ENCODE results near the gene FILIP1L. TPM values are rescaled to one million over a fixed set of nuclear protein-coding genes. Genes with fewer than 3 reads are reported as not detected.

FILIP1L gene
- total RNA-seq, 1 experiment from 2014 or later: 0.17 TPM

- CTCF ChIA-PET: interaction anchor here (1.4 kb wide), 1 partner anchor 178 kb away, joined by 5 read pairs; no protein-coding TSS in a partner anchor
Measured at GRCh38 chr3:100075851-100076730, 38.2 kb downstream of the FILIP1L start.

More at GRCh38 chr3:100075851-100076730, 38.2 kb downstream of the FILIP1L start:
- no peaks in the 10 kb centered on the region for H3K36me3 ChIP-seq (ENCODE audit: control insufficient read depth in 1 of 2, insufficient read depth in 2 of 2, low read length in 2 of 2)
- intact Hi-C loops (cut with micrococcal nuclease): no loop called here
- POLR2A ChIA-PET: no interaction called here
- H3K9me3 ChIP-seq (ENCODE audit: control insufficient read depth in 1 of 2, insufficient read depth in 1 of 2, low read depth in 1 of 2, low read length in 2 of 2): no peaks in the 10 kb centered on the region
- no peak overlapping the region for H3K4me3 ChIP-seq (replicated peaks in 1 of 2; ENCODE audit: low read depth in 1 of 2, low read length in 2 of 2)
- no peaks in the 10 kb centered on the region for H4K20me1 ChIP-seq (ENCODE audit: insufficient read depth)
- DNase-seq (ENCODE audit: low read depth, low spot score) (no peak), ATAC-seq (no peak)
- H3K9me2 ChIP-seq (ENCODE audit: insufficient read depth): no peaks in the 10 kb centered on the region
- no peak overlapping the region for H3K27ac ChIP-seq (ENCODE audit: low read depth, low read length)
- RAD21 ChIA-PET (ENCODE audit: low non-redundant PET in 1 of 2, low total read pairs in 2 of 2, uncharacterized antibody in 2 of 2, unreplicated experiment in 2 of 2): no interaction called here
- H3K27me3 ChIP-seq (ENCODE audit: insufficient read depth, low read length): no peaks in the 10 kb centered on the region
- TF ChIP-seq SIN3A (IDR thresholded peaks at IDR 0.05; ENCODE audit: low read depth): no peak
- TF ChIP-seq JUND (IDR thresholded peaks at IDR 0.05): no peak
- TF ChIP-seq ELF1 (IDR thresholded peaks at IDR 0.05; ENCODE audit: borderline replicate concordance, low read depth): no peak
- no peak for TF ChIP-seq SP1 (IDR thresholded peaks at IDR 0.05; ENCODE audit: low read depth)
- TF ChIP-seq POLR2A (IDR thresholded peaks at IDR 0.05; ENCODE audit: borderline replicate concordance, extremely low read depth, insufficient read depth, insufficient read length): no peak
- no peak for TF ChIP-seq ZNF274 (IDR thresholded peaks at IDR 0.05; ENCODE audit: low read depth, low read length)
- TF ChIP-seq YY1 (IDR thresholded peaks at IDR 0.05; ENCODE audit: extremely low read depth, insufficient replicate concordance, low read depth, low read length): no peak
- TF ChIP-seq POLR2AphosphoS5 (IDR thresholded peaks at IDR 0.05; ENCODE audit: low read depth, low read length): no peak
- no peak for TF ChIP-seq CBX3 (IDR thresholded peaks at IDR 0.05; ENCODE audit: low read depth)
- no peak for TF ChIP-seq MAX (IDR thresholded peaks at IDR 0.05)
- TF ChIP-seq ATF3 (IDR thresholded peaks at IDR 0.05): no peak
- TF ChIP-seq TCF7L2 (IDR thresholded peaks at IDR 0.05; ENCODE audit: borderline replicate concordance, extremely low read depth, insufficient read depth, insufficient read length): no peak
- TF ChIP-seq FOSL1 (IDR thresholded peaks at IDR 0.05; ENCODE audit: low read depth): no peak
- no peak for TF ChIP-seq EGR1 (IDR thresholded peaks at IDR 0.05; ENCODE audit: low read depth)
- no peak for TF ChIP-seq EZH2 (IDR thresholded peaks at IDR 0.05)
- no peak for TF ChIP-seq ZFX (IDR thresholded peaks at IDR 0.05)
- TF ChIP-seq CTCF (IDR thresholded peaks at IDR 0.05 in 2 of 3, conservative IDR thresholded peaks at IDR 0.05 in 1 of 3; ENCODE audit: borderline replicate concordance in 1 of 3, insufficient read depth in 1 of 3, low read depth in 2 of 3, low read length in 2 of 3): no peak
- no peak for TF ChIP-seq ZBTB33 (IDR thresholded peaks at IDR 0.05; ENCODE audit: extremely low read depth, insufficient replicate concordance, low read length)
- TF ChIP-seq EZH2phosphoT487 (IDR thresholded peaks at IDR 0.05; ENCODE audit: borderline replicate concordance): no peak
- no peak for TF ChIP-seq CEBPB (IDR thresholded peaks at IDR 0.05; ENCODE audit: low read depth)
- H3K9ac ChIP-seq (ENCODE audit: low read length): no peak overlapping the region
- H3K4me1 ChIP-seq (ENCODE audit: control insufficient read depth in 1 of 2, insufficient read depth in 2 of 2, low read length in 2 of 2): no peaks in the 10 kb centered on the region
- BruUV-seq (replicated peaks): no TSS peak
- H3K79me2 ChIP-seq (ENCODE audit: insufficient read depth, low read length): no peaks in the 10 kb centered on the region
- H2AFZ ChIP-seq (ENCODE audit: low read depth, low read length, poor library complexity, severe bottlenecking): no peak overlapping the region
- H3K4me2 ChIP-seq (ENCODE audit: low read length): no peak overlapping the region

Measured in HCT116 (cell line).